AG04450 (cell line): ENCODE measurements around the gene ISG20. TPM values are rescaled to one million over a fixed set of nuclear protein-coding genes. Genes with fewer than 3 reads are reported as not detected.

Experiments
- CTCF ChIA-PET: fragments of 300-600, 350-600 bp; formaldehyde crosslinking; extraction: SDS; loops from one replicate; lab custom pipeline; 2022; ENCODE audit warnings: antibody characterized with exemption, inconsistent platforms; lab: Charles Lee
- POLR2A ChIA-PET: fragments of 350-600 bp; formaldehyde crosslinking; extraction: SDS; loops from one replicate; lab custom pipeline; 2021; ENCODE audit warnings: antibody characterized with exemption, inconsistent platforms; lab: Yijun Ruan, JAX
- DNase-seq: peaks from one replicate; pipeline ENCODE4 v3.0.0-alpha.2; 2011; ENCODE audit warnings: low read depth, low spot score
- H3K27ac ChIP-seq: one replicate; pipeline ENCODE4 v1.5.1; 2012; ENCODE audit warnings: low read depth, low read length, control low read depth
- H3K27me3 ChIP-seq: one replicate; pipeline ENCODE4 v1.6.0; 2012; ENCODE audit warnings: low read length; ENCODE audit not compliant: control insufficient read depth, insufficient read depth
- H3K4me3 ChIP-seq: 2 replicates; pipeline ENCODE4 v1.5.1; 2011; ENCODE audit warnings: mild to moderate bottlenecking, low read depth, low read length, control low read depth
- H3K9me3 ChIP-seq: 2 replicates; pipeline ENCODE4 v1.5.1; 2012; ENCODE audit warnings: low read length; ENCODE audit not compliant: control insufficient read depth, insufficient read depth
- polyA plus RNA-seq: library from polyadenylated mRNA; depleted of rRNA; stranded (reverse); fragments of >200 nt; gene quantifications from 2 replicates; pipeline ENCODE4 v1.2.3, GENCODE V29; 2011
- TF ChIP-seq, protein P1 (sequence below): IDR thresholded peaks from 2 replicates; pipeline ENCODE4 v1.5.1; 2011; ENCODE audit warnings: low read depth, low read length, control low read depth, inconsistent platforms

Gene ISG20
- polyA plus RNA-seq, 1 experiment = 5.2 TPM

DNA sequence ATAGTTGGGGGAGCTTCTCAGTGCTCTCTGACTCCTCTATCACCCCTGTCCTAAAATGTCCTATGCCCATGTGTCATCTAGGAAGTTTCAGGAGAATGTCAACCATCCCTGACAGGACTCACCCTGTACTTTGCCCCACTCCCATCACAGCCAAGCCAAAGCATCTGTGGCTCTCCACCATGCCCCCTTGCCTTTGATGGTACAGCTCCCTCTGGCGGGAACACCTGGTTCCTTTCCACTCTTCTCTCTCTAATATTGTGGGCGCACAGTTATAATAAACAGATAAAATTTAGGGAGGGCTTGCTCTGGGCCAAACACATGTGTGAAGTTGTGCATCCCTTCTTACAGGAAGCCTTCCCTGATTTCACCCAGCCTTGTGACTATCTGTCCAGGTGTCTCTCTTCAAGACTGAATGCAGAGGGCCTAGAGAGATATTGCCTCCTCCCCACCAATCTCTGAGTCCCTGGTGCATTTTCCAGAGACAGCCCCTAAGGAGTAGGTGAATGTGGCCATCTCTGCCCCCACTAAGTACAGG, 62.8 kb downstream of the ISG20 start:
- TF ChIP-seq, protein P1, sequence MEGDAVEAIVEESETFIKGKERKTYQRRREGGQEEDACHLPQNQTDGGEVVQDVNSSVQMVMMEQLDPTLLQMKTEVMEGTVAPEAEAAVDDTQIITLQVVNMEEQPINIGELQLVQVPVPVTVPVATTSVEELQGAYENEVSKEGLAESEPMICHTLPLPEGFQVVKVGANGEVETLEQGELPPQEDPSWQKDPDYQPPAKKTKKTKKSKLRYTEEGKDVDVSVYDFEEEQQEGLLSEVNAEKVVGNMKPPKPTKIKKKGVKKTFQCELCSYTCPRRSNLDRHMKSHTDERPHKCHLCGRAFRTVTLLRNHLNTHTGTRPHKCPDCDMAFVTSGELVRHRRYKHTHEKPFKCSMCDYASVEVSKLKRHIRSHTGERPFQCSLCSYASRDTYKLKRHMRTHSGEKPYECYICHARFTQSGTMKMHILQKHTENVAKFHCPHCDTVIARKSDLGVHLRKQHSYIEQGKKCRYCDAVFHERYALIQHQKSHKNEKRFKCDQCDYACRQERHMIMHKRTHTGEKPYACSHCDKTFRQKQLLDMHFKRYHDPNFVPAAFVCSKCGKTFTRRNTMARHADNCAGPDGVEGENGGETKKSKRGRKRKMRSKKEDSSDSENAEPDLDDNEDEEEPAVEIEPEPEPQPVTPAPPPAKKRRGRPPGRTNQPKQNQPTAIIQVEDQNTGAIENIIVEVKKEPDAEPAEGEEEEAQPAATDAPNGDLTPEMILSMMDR = peak; percentile 44
- CTCF ChIA-PET = no interaction called here
- Histone ChIP-seq H3K27me3 (peaks cover 17% of the 10 kb centered on the region), H3K9me3 (no peaks in the 10 kb centered on the region), H3K27ac (no peak overlapping the region), H3K4me3 (no peak overlapping the region)
- DNase-seq = no peak
- POLR2A ChIA-PET = no interaction called here

DNA sequence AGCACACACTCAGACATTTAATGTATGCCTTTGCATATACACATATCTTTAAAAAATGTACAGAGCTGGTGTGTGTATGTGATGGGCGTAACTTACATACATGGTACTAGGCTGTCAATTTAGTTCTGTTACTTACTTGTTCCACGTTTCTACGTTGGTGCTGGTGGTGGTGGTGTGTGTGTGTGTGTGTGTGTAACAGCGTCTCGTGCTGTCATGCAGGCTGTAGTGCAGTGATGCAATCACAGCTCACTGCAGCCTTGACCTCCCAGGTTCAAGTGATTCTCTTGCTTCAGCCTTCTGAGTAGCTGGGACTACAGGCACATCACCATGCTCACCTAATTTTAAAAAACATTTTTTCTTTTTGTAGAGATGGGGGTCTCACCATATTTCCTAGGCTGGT, 64.2 kb downstream of the ISG20 start:
- H3K27ac ChIP-seq = no peak overlapping the region
- H3K27me3 ChIP-seq = peaks cover 8% of the 10 kb centered on the region
- ChIA-PET CTCF (no interaction called here), POLR2A (no interaction called here)
- TF ChIP-seq, protein P1 = no peak
- no peak for DNase-seq
- no peaks in the 10 kb centered on the region for H3K9me3 ChIP-seq
- H3K4me3 ChIP-seq = no peak overlapping the region

DNA sequence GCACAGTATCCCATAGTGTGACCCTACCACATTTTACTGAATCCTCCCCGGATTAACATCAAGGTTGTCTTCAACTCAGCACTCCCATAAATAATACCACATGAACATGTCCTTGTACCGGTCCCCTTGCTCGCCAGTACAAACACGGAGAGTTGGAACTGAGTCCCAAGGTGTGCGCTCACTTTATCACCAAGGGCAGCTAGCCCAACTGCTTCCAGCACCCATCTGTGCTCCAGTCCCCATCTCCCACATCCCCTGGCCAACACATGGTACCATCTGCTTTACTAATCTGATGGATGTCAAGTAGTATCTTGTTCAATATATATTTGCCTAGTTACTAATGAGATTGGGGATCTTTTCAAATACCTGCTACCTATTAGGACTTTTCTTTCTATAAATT, 64.7 kb downstream of the ISG20 start:
- ChIA-PET CTCF (no interaction called here), POLR2A (no interaction called here)
- no peak for DNase-seq
- Histone ChIP-seq H3K4me3 (no peak overlapping the region), H3K27me3 (peaks cover 7% of the 10 kb centered on the region), H3K27ac (no peak overlapping the region), H3K9me3 (no peaks in the 10 kb centered on the region)
- TF ChIP-seq, protein P1 = no peak

DNA sequence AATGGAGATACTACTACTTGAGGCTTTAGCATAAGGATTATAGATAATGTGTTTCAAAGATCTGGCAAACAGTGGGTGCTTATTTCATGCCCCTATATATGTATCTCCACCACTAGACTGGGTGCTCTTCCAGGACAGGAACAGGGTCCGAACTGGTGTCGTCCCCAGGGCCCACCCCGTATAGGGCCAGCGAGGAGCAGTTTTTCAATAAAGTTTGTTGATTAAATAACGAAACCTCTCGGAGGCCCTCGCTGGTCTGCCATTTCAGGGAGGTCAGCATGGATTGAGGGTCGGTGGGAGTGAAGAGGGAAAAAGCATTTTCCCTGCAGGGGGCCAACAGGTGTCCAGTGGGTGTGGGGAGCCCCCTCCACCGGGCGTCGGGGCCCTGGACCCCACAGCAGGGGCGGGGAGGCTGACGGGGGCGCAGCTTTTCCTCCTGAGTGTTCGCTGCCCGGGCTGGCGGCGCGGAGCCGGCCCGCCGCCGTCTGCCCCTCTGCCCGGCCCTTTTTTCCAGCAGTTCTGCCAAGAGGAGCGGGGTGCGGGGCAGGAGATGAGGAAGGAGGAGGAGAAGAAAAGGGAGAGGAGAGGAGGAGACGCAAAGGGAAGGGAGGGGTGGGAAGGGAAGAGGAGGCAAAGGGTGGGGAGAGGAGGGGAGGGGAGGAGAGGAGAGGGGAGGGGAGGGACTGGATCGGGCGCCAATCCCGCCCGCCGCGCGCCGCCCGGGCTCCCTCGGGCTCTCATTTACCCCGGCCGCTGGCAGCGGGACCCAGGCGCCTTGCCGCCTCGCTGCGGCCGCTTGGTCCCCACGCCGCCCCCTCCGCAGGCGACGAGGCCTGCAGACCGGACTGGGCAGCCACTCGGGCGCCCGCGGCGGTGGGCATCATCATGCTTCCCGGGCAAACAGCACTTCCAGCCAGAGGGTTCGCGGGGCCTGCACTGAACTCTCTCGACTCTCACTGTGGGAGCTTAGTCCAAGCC, 66.3 kb downstream of the ISG20 start:
- ChIA-PET POLR2A (no interaction called here), CTCF (interaction anchor here (0.5 kb wide), 1 partner anchor 1807 kb away, joined by 5 read pairs; no protein-coding TSS in a partner anchor)
- Histone ChIP-seq H3K27ac (no peak overlapping the region), H3K9me3 (no peaks in the 10 kb centered on the region), H3K4me3 (peak overlapping the region; percentile 55), H3K27me3 (no peaks in the 10 kb centered on the region)
- DNase-seq = no peak
- TF ChIP-seq, protein P1 = no peak

DNA sequence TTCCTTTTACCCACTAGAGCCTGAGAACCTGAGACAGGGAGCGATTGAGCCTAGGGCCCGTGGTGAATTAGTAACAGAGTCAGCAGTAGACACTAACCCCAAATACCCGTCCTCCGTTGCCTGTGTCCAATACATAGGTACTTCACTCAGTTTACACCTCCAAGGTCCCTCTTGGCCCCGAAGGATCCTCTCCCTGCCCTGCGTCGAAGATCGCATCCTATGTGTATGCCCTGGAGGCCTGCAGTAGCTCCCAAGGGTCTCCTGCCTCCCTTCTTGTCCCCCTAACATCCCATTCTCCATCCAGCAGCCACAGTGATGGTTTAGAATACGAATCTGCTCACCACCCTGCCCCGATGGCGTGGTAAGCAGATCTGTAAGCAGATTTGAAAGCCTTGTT, 67.0 kb downstream of the ISG20 start:
- TF ChIP-seq, protein P1 = no peak
- ChIA-PET POLR2A (no interaction called here), CTCF (interaction anchor here (0.5 kb wide), 1 partner anchor 1808 kb away, joined by 5 read pairs; no protein-coding TSS in a partner anchor)

More for the DNA sequence above, 67.0 kb downstream of the ISG20 start:
- Histone ChIP-seq H3K4me3 (peak overlapping the region; percentile 55), H3K27me3 (no peaks in the 10 kb centered on the region), H3K27ac (no peak overlapping the region), H3K9me3 (no peaks in the 10 kb centered on the region)
- DNase-seq = no peak
